OCI-LY3 (cell line): ENCODE results near the gene GAB2.

Experiments used
- H2AFZ ChIP-seq: fragments of 200-600, 300-600 bp; shearing (Covaris generic); 2 replicates; pipeline ENCODE4 v1.6.0; 2014; ENCODE audit warnings: antibody characterized with exemption, low read depth, low read length
- H3K27ac ChIP-seq: fragments of 200-600, 300-600 bp; sonication (generic); 2 replicates; pipeline ENCODE4 v1.5.1; 2014; ENCODE audit warnings: mild to moderate bottlenecking, low read length, moderate library complexity, mixed read lengths
- H3K27me3 ChIP-seq: fragments of 200-600, 300-600 bp; sonication (generic); 2 replicates; pipeline ENCODE4 v1.6.1; 2014; ENCODE audit warnings: low read depth, low read length, mixed read lengths
- H3K36me3 ChIP-seq: fragments of 200-600, 300-600 bp; sonication (generic); replicated peaks from 2 replicates; pipeline ENCODE3; 2014; ENCODE audit warnings: low read depth, low read length, mixed read lengths
- H3K4me1 ChIP-seq: fragments of 300-600, 200-600 bp; sonication (generic); 2 replicates; pipeline ENCODE4 v1.6.1; 2014; ENCODE audit warnings: low read length, mixed read lengths
- H3K4me2 ChIP-seq: fragments of 200-600, 300-600 bp; sonication (generic); 2 replicates; pipeline ENCODE4 v1.6.1; 2014; ENCODE audit warnings: low read length, mixed read lengths
- H3K4me3 ChIP-seq: fragments of 300-600, 200-600 bp; sonication (generic); 2 replicates; pipeline ENCODE4 v1.5.1; 2014; ENCODE audit warnings: antibody characterized with exemption, mild to moderate bottlenecking, low read length, moderate library complexity
- H3K79me2 ChIP-seq: fragments of 300-600, 200-600 bp; shearing (Covaris generic); 2 replicates; pipeline ENCODE4 v1.6.1; 2014; ENCODE audit warnings: mild to moderate bottlenecking, low read length, mixed read lengths
- H3K9ac ChIP-seq: fragments of 300-600, 200-600 bp; shearing (Covaris generic); 2 replicates; pipeline ENCODE4 v1.6.0; 2014; ENCODE audit warnings: mild to moderate bottlenecking, low read length, moderate library complexity
- H3K9me3 ChIP-seq: fragments of 200-600, 300-600 bp; shearing (Covaris generic); 2 replicates; pipeline ENCODE4 v1.6.1; 2014; ENCODE audit warnings: low read length, mixed read lengths; ENCODE audit not compliant: insufficient read depth
- H4K20me1 ChIP-seq: fragments of 200-600, 300-600 bp; sonication (generic); 2 replicates; pipeline ENCODE4 v1.6.1; 2016; ENCODE audit warnings: low read length, mixed read lengths; ENCODE audit not compliant: insufficient read depth
- EZH2phosphoT487 ChIP-seq: fragments of 200-600 bp; shearing (Covaris generic); IDR thresholded peaks from 2 replicates; pipeline ENCODE4 v1.6.1; 2018; ENCODE audit warnings: antibody characterized with exemption, mixed run types, low read depth
- TF ChIP-seq, protein P1 (sequence below): fragments of 200-600, 300-600 bp; sonication (generic); IDR thresholded peaks from 2 replicates; pipeline ENCODE4 v1.5.1; 2014; ENCODE audit warnings: antibody characterized with exemption, low read length, low read depth

GAB2 gene

DNA sequence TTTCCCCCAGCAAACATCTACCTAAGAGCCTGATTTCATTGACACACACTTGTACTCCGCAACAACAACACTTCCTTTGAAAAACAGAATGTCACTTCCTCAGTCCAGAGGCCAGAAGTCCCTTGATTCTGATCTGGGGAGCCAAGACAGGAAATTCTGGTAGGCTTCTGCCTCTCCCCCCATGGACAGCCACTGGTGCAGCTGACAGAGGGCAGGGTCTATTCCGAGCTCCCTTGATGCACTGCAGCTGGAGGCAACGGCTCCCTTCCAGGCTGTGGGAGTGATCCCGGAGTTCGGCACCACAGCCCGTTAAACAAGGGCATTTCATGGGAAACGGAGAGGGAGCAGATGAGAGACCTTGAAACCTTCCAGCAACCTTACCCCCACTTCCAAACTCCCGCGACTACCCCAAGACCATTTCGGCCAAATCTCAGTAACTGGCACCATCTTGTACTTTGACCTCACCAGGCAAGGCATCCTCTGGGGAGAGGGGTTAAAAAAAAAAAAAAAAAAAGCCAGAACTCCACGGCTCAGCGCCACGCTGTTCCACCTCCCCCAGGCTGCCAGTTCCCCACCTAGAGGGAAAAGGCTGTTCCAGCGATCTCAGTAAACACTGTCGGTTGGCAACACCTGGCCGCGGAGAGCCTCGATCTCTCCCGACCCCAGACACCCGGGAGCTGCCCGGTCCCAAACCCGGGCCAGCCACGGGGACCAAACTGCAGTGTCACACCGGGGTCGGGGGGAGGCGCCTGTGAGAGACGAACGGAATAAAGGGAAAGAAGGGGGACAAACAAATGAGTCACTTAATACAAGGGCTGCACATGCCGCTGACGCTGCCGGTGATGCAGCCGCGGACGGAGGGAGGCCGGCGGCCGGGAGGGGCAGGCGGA lies 1.1 kb downstream of the GAB2 start:
- Histone ChIP-seq H3K36me3 (no peaks in the 10 kb centered on the region), H3K4me2 (peak overlapping the region; percentile 80), H3K9ac (peak overlapping the region; percentile 70), H2AFZ (peak overlapping the region; percentile 41; the same call in 1 of the 2 replicates), H3K4me1 (peaks cover 48% of the 10 kb centered on the region), H3K27me3 (no peaks in the 10 kb centered on the region), H3K27ac (peak overlapping the region; percentile 15), H3K9me3 (no peaks in the 10 kb centered on the region), H3K4me3 (peak overlapping the region; percentile 76), H3K79me2 (peaks cover 12% of the 10 kb centered on the region; the same call in 1 of the 2 replicates), H4K20me1 (peaks cover 4% of the 10 kb centered on the region; the same call in 1 of the 2 replicates)
- TF ChIP-seq, protein P1, sequence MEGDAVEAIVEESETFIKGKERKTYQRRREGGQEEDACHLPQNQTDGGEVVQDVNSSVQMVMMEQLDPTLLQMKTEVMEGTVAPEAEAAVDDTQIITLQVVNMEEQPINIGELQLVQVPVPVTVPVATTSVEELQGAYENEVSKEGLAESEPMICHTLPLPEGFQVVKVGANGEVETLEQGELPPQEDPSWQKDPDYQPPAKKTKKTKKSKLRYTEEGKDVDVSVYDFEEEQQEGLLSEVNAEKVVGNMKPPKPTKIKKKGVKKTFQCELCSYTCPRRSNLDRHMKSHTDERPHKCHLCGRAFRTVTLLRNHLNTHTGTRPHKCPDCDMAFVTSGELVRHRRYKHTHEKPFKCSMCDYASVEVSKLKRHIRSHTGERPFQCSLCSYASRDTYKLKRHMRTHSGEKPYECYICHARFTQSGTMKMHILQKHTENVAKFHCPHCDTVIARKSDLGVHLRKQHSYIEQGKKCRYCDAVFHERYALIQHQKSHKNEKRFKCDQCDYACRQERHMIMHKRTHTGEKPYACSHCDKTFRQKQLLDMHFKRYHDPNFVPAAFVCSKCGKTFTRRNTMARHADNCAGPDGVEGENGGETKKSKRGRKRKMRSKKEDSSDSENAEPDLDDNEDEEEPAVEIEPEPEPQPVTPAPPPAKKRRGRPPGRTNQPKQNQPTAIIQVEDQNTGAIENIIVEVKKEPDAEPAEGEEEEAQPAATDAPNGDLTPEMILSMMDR, result peak; percentile 58
- TF ChIP-seq EZH2phosphoT487, result no peak

DNA sequence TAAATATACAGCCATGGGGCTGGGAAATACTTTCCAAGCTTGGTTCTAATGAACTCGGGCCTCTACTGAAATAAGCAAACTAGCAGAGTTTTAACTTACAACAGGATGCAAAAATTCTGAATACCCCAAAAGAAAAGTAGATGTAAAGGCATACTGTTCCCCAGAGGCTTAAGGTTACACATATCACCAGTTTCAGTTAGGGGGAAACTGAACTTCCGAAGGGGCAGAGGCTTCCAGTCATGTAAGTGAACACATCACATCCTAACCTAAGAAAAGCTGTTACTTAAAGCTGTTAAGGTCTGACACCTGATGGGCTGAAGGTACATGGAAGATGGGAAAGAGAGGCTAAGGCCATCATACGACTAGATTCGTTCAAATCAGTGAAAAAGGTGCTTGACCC lies 2.3 kb downstream of the GAB2 start:
- Histone ChIP-seq H2AFZ (no peak overlapping the region), H3K79me2 (peaks cover 20% of the 10 kb centered on the region; the same call in 1 of the 2 replicates), H3K9me3 (no peaks in the 10 kb centered on the region), H3K36me3 (peaks cover 4% of the 10 kb centered on the region), H3K4me2 (peak overlapping the region; percentile 80), H3K4me3 (peak overlapping the region; percentile 10; the same call in 1 of the 2 replicates), H4K20me1 (peaks cover 4% of the 10 kb centered on the region; the same call in 1 of the 2 replicates), H3K27me3 (no peaks in the 10 kb centered on the region), H3K9ac (0 out of 2 replicates have a peak overlapping the region, but pooled peaks have one; percentile 6), H3K4me1 (peaks cover 38% of the 10 kb centered on the region), H3K27ac (peak overlapping the region; percentile 48)
- TF ChIP-seq EZH2phosphoT487, result no peak
- TF ChIP-seq, protein P1, result no peak

DNA sequence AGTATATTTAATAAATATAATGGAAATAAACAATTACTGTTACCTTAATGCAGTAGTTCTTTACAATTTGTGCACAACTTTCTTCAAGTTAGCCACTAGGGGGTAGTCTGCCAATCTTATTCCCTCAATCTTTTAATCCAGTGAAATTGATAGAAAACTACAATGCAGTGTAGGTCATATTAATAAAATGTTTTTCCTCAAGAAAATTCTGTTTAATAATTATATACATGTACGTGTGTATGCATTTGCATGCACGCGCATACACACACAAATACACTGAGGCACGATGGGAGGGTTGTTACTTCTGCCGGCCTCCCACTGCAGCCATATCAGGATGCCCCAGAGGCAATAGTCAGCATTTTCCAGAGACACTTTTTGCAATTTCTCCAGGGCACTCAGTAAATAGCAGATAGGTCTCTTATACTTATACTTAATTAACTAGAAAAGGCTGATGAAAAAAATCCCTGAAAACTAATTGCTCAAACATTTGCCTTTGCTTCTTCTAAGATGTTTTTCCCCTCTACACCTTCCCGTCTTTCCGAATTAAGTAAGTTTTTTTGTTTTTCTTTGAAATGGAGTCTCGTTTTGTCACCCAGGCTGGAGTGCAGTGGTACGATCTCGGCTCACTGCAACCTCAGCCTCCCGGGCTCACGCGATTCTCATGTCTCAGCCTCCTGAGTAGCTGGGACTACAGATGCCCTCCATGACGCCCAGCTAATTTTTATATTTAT lies 3.1 kb downstream of the GAB2 start:
- Histone ChIP-seq H3K4me3 (no peak overlapping the region), H3K9ac (no peak overlapping the region), H3K36me3 (peaks cover 8% of the 10 kb centered on the region), H3K4me1 (peaks cover 34% of the 10 kb centered on the region), H3K4me2 (peak overlapping the region; percentile 80; the same call in 1 of the 2 replicates), H2AFZ (no peak overlapping the region), H3K27me3 (no peaks in the 10 kb centered on the region), H3K27ac (no peak overlapping the region), H3K79me2 (peaks cover 20% of the 10 kb centered on the region; the same call in 1 of the 2 replicates), H4K20me1 (peaks cover 4% of the 10 kb centered on the region; the same call in 1 of the 2 replicates), H3K9me3 (0 out of 2 replicates have a peak, but pooled peaks cover 6% of the 10 kb centered on the region)
- no peak for TF ChIP-seq EZH2phosphoT487
- TF ChIP-seq, protein P1, result peak; percentile 69

DNA sequence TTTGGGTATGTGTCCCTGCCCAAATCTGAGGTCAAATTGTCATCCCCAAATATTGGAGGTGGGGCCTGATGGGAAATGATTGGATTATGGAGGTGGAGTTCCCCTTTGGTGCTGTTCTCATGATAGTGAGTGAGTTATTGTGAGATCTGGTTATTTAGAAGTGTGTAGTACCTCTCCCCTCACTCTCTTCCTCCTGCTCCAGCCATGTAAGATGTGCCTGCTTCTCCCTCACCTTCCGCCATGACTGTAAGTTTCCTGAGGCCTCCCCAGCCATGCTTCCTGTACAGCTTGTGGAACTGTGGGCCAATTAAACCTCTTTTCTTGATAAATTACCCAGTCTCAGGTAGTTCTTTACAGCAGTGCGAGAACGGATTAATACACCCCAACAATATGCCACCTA lies 9.0 kb downstream of the GAB2 start:
- Histone ChIP-seq H3K4me1 (0 out of 2 replicates have a peak, but pooled peaks cover under 1% of the 10 kb centered on the region), H3K4me3 (no peak overlapping the region), H4K20me1 (peaks cover 4% of the 10 kb centered on the region; the same call in 1 of the 2 replicates), H3K27me3 (no peaks in the 10 kb centered on the region), H2AFZ (no peak overlapping the region), H3K4me2 (no peak overlapping the region), H3K79me2 (peaks cover 22% of the 10 kb centered on the region; the same call in 1 of the 2 replicates), H3K36me3 (peaks cover 8% of the 10 kb centered on the region), H3K9ac (no peak overlapping the region), H3K9me3 (0 out of 2 replicates have a peak, but pooled peaks cover 6% of the 10 kb centered on the region), H3K27ac (no peak overlapping the region)
- TF ChIP-seq, protein P1, result no peak
- TF ChIP-seq EZH2phosphoT487, result no peak
